GM12873 (cell line): ENCODE results near the gene ZDHHC13.

Experiments used
- TF ChIP-seq, protein P1 (sequence below): IDR thresholded peaks from 2 replicates; pipeline ENCODE4 v1.5.1; 2012; ENCODE audit warnings: low read depth, mild to moderate bottlenecking, moderate library complexity, low read length, control low read depth; ENCODE audit not compliant: insufficient read depth; ENCODE audit errors: missing control alignments

Gene ZDHHC13

DNA sequence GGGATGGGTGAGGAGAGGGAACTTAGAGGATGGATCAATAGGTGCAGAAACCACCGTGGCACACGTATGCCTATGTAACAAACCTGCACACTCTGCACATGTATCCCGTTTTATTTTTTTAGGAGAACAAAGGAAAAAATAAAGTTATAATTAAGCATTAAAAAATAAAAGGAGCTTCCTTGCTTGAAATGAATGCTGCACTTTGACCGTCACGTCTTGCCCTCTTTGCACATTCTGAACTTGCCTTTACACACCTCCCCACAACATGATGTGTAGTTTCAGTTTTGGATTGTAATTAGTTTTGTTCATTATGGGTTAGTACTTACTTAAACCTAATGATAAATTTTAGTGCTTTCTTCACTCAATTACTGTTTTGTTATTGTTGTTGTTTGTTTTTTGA is 87.9 kb downstream of the ZDHHC13 start:
- TF ChIP-seq, protein P1, sequence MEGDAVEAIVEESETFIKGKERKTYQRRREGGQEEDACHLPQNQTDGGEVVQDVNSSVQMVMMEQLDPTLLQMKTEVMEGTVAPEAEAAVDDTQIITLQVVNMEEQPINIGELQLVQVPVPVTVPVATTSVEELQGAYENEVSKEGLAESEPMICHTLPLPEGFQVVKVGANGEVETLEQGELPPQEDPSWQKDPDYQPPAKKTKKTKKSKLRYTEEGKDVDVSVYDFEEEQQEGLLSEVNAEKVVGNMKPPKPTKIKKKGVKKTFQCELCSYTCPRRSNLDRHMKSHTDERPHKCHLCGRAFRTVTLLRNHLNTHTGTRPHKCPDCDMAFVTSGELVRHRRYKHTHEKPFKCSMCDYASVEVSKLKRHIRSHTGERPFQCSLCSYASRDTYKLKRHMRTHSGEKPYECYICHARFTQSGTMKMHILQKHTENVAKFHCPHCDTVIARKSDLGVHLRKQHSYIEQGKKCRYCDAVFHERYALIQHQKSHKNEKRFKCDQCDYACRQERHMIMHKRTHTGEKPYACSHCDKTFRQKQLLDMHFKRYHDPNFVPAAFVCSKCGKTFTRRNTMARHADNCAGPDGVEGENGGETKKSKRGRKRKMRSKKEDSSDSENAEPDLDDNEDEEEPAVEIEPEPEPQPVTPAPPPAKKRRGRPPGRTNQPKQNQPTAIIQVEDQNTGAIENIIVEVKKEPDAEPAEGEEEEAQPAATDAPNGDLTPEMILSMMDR, result no peak

- TF ChIP-seq, protein P1, result no peak
Measured at GRCh38 chr11:19208181-19208580, 91.2 kb downstream of the ZDHHC13 start.

GRCh38 chr11:19208959-19209546 is 92.1 kb downstream of the ZDHHC13 start:
- TF ChIP-seq, protein P1, result no peak

GRCh38 chr11:19209617-19210370 is 92.8 kb downstream of the ZDHHC13 start:
- TF ChIP-seq, protein P1, result no peak

DNA sequence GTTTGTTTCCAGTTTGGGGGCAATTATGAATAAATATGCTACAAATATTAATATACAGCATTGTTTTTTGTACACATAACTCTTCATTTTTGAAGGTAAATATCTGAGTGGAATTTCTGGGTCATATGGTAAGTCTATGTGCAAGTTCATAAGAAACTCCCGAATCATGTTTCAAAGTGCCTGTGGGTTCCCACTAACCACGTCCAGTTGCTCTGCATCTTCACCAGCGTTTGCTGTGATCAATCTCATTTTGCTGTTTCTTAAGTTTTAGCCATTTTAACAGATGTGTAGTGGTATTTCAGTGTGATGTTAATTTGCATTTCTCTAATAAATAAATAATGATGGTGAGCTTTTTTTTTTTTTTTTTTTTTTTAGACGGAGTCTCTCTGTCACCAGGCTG is 99.1 kb downstream of the ZDHHC13 start:
- TF ChIP-seq, protein P1, result no peak

GRCh38 chr11:19216709-19217374 is 99.9 kb downstream of the ZDHHC13 start:
- TF ChIP-seq, protein P1, result no peak

GRCh38 chr11:19218216-19218615 is 101.2 kb downstream of the ZDHHC13 start:
- TF ChIP-seq, protein P1, result no peak
